ENCODE data around the gene KCNIP2.

GRCh38 chr10:101778781-101779543 is 64.6 kb downstream of the KCNIP2 start:
- TF ChIP-seq POLR2AphosphoS5 (IDR thresholded peaks at IDR 0.05; ENCODE audit: low read depth, low read length) = no peak
- TF ChIP-seq SIN3A (IDR thresholded peaks at IDR 0.05; ENCODE audit: borderline replicate concordance, insufficient read depth, low read length) = no peak
